Neuronal stem cell (in vitro differentiated cells): Measurements from ENCODE around the gene IMPACT.

Experiments
- DNase-seq: peaks from one replicate; pipeline ENCODE4 v3.0.0-alpha.2; 2013; ENCODE audit warnings: low spot score
- H2AFZ ChIP-seq: one replicate; pipeline ENCODE4 v1.6.1; 2013; ENCODE audit warnings: mild to moderate bottlenecking, low read length, inconsistent platforms
- H2AK5ac ChIP-seq: 2 replicates; pipeline ENCODE4 v1.6.1; 2013; ENCODE audit warnings: low read depth, mild to moderate bottlenecking, inconsistent platforms, low read length, moderate library complexity, mixed read lengths
- H2BK120ac ChIP-seq: 2 replicates; pipeline ENCODE4 v1.6.1; 2013; ENCODE audit warnings: low read depth, mild to moderate bottlenecking, inconsistent platforms, low read length, moderate library complexity, mixed read lengths
- H2BK12ac ChIP-seq: one replicate; pipeline ENCODE4 v1.6.1; 2013; ENCODE audit warnings: low read length, inconsistent platforms
- H2BK15ac ChIP-seq: 2 replicates; pipeline ENCODE4 v1.6.1; 2013; ENCODE audit warnings: mild to moderate bottlenecking, low read length, inconsistent platforms, mixed read lengths
- H2BK5ac ChIP-seq: one replicate; pipeline ENCODE4 v1.6.1; 2013; ENCODE audit warnings: inconsistent platforms, mild to moderate bottlenecking, low read length, moderate library complexity
- H3K14ac ChIP-seq: one replicate; pipeline ENCODE4 v1.6.1; 2013; ENCODE audit warnings: low read length, inconsistent platforms
- H3K18ac ChIP-seq: 2 replicates; pipeline ENCODE4 v1.6.1; 2013; ENCODE audit warnings: low read length, inconsistent platforms
- H3K23ac ChIP-seq: 2 replicates; pipeline ENCODE4 v1.6.1; 2013; ENCODE audit warnings: low read depth, mild to moderate bottlenecking, mixed read lengths, low read length, inconsistent platforms; ENCODE audit not compliant: poor library complexity
- H3K27ac ChIP-seq: replicated peaks from 3 replicates; pipeline ENCODE4 v1.5.1; 2013; ENCODE audit warnings: low read length, inconsistent platforms
- H3K27me3 ChIP-seq, 3 experiments: 2 replicates each; pipeline ENCODE4 v1.6.1; 2013; ENCODE audit warnings: low read length in 3 of 3, mild to moderate bottlenecking in 2 of 3, inconsistent platforms in 1 of 3, low read depth in 1 of 3, mixed read lengths in 1 of 3, moderate library complexity in 1 of 3; ENCODE audit not compliant: control insufficient read depth in 3 of 3, insufficient read depth in 3 of 3
- H3K36me3 ChIP-seq, 2 donors: replicated peaks in 1 of 2; 2 replicates each; pipeline ENCODE4 v1.6.1; 2013; ENCODE audit warnings: low read length in 2 of 2; ENCODE audit not compliant: control insufficient read depth in 2 of 2, insufficient read depth in 2 of 2
- H3K4ac ChIP-seq: 2 replicates; pipeline ENCODE4 v1.6.1; 2013; ENCODE audit warnings: inconsistent platforms, mild to moderate bottlenecking, low read length, moderate library complexity
- H3K4me1 ChIP-seq, 2 donors: 1 replicate in 1 of 2; 2 replicates in 1 of 2; pipeline ENCODE4 v1.6.1; 2013; ENCODE audit warnings: low read length in 2 of 2, low read depth in 1 of 2; ENCODE audit not compliant: control insufficient read depth in 2 of 2, insufficient read depth in 1 of 2
- H3K4me2 ChIP-seq: one replicate; pipeline ENCODE4 v1.6.1; 2013; ENCODE audit warnings: mild to moderate bottlenecking, low read length, inconsistent platforms; ENCODE audit not compliant: insufficient read depth, poor library complexity, severe bottlenecking
- H3K4me3 ChIP-seq, 2 donors: 2 replicates each; pipeline ENCODE4 v1.5.1; 2013; ENCODE audit warnings: low read length in 2 of 2, mild to moderate bottlenecking in 2 of 2, inconsistent platforms in 1 of 2, moderate library complexity in 1 of 2
- H3K79me1 ChIP-seq: one replicate; pipeline ENCODE4 v1.6.1; 2013; ENCODE audit warnings: low read depth, mild to moderate bottlenecking, inconsistent platforms, low read length, moderate library complexity
- H3K9ac ChIP-seq: one replicate; pipeline ENCODE4 v1.6.1; 2013; ENCODE audit warnings: mild to moderate bottlenecking, low read depth, low read length, inconsistent platforms; ENCODE audit not compliant: poor library complexity
- H3K9me3 ChIP-seq, 2 donors: replicated peaks in 1 of 2; 2 replicates each; pipeline versions ENCODE3 to v1.6.1; 2013; ENCODE audit warnings: low read length in 2 of 2, mild to moderate bottlenecking in 2 of 2, inconsistent platforms in 1 of 2, low read depth in 1 of 2, mixed read lengths in 1 of 2, moderate library complexity in 1 of 2; ENCODE audit not compliant: control insufficient read depth in 2 of 2, insufficient read depth in 1 of 2
- H4K8ac ChIP-seq: one replicate; pipeline ENCODE4 v1.6.1; 2013; ENCODE audit warnings: low read depth, mild to moderate bottlenecking, inconsistent platforms, low read length, moderate library complexity
- H4K91ac ChIP-seq: one replicate; pipeline ENCODE4 v1.6.1; 2013; ENCODE audit warnings: low read length, low read depth, mild to moderate bottlenecking, inconsistent platforms; ENCODE audit not compliant: poor library complexity
- WGBS, 2 donors: extraction: QIAGEN DNeasy Blood & Tissue Kit; methylation state at CpG; one replicate each; pipeline ENCODE4 v1.1.7; 2013; ENCODE audit warnings: missing lambda C conversion rate in 2 of 2, mixed read lengths in 1 of 2; ENCODE audit not compliant: insufficient read length in 2 of 2, insufficient replicate concordance in 1 of 2; ENCODE audit errors: extremely low coverage in 2 of 2; 5-methylcytosine and 5-hydroxymethylcytosine counted together

IMPACT gene

DNA sequence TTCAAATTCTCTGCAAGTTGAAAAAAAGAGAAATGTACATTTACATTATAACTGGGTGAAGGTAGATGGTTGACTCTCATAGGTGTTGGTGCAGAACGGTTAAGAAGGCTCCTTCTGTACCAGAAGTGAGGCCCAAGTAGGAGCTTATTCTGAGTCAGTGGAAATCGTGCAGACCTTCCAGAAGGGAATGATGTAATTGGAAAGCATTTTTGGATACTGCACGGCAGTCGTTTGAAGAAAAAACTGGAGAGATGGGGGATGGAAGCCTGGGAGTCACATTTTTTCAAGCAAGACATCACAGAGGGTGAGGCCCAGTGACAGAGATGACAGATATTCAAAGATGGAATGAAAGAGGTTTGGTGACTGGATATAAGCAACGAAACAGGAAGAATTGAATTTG lies 73.3 kb downstream of the IMPACT start:
- WGBS, 2 donors: no CpG with 5 or more reads among the region's 5 CpGs
- Histone ChIP-seq H3K9me3 (no peaks in the 10 kb centered on the region), H3K4ac (no peak overlapping the region), H3K14ac (no peak overlapping the region), H2BK12ac (no peak overlapping the region), H3K4me1 (peaks cover 8% of the 10 kb centered on the region in 2 donors), H3K9ac (no peak overlapping the region), H2AK5ac (no peak overlapping the region), H2AFZ (no peak overlapping the region), H3K27me3 (peaks cover 0 to 3% (median 0%) of the 10 kb centered on the region in 3 experiments), H2BK15ac (no peak overlapping the region), H2BK120ac (no peak overlapping the region), H3K27ac (no peak overlapping the region), H3K4me2 (no peak overlapping the region), H3K23ac (no peak overlapping the region), H4K91ac (no peak overlapping the region), H2BK5ac (no peak overlapping the region), H3K79me1 (no peaks in the 10 kb centered on the region), H3K36me3 (no peaks in the 10 kb centered on the region), H4K8ac (no peak overlapping the region), H3K4me3 (no peak overlapping the region), H3K18ac (no peak overlapping the region)
- DNase-seq: no peak

GRCh38 chr18:24500217-24500616 lies 73.7 kb downstream of the IMPACT start:
- Histone ChIP-seq H3K4me2 (no peak overlapping the region), H3K4me1 (peaks cover 8% of the 10 kb centered on the region in 2 donors), H2AK5ac (no peak overlapping the region), H3K27ac (no peak overlapping the region), H3K23ac (no peak overlapping the region), H4K8ac (no peak overlapping the region), H3K4me3 (no peak overlapping the region), H4K91ac (no peak overlapping the region), H3K27me3 (peaks cover 0 to 3% (median 0%) of the 10 kb centered on the region in 3 experiments), H3K79me1 (no peaks in the 10 kb centered on the region), H2BK120ac (no peak overlapping the region), H3K18ac (no peak overlapping the region), H3K9ac (no peak overlapping the region), H2AFZ (no peak overlapping the region), H3K36me3 (no peaks in the 10 kb centered on the region), H3K4ac (no peak overlapping the region), H2BK12ac (no peak overlapping the region), H2BK15ac (no peak overlapping the region), H3K9me3 (no peaks in the 10 kb centered on the region), H2BK5ac (no peak overlapping the region), H3K14ac (no peak overlapping the region)
- no CpG with 5 or more reads among the region's 2 CpGs for WGBS, 2 donors
- DNase-seq: no peak

DNA sequence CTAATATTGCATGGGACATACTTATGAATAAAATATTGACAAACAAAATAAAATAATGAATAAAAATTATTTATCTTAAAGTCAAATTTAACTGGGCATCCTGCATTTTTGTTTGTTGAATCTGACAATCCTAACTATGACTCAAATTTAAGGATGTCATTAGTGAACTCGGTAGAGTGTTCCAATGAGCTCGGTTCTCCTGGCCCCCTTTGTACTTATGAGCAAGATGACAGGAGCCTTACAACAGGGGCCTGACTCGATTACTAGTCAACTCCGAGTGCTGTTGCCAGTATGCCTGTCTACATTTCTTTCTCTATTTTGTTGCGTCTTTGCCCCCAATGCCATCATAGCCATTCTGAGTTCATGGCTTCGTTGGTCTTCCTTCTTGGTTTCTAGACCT lies 74.3 kb downstream of the IMPACT start:
- Histone ChIP-seq H3K79me1 (no peaks in the 10 kb centered on the region), H2BK12ac (no peak overlapping the region), H3K4me1 (peaks cover 8% of the 10 kb centered on the region in 2 donors), H3K9me3 (no peaks in the 10 kb centered on the region), H3K27ac (no peak overlapping the region), H3K23ac (no peak overlapping the region), H2AK5ac (no peak overlapping the region), H3K4ac (no peak overlapping the region), H2AFZ (no peak overlapping the region), H3K9ac (no peak overlapping the region), H3K4me2 (no peak overlapping the region), H3K4me3 (no peak overlapping the region), H2BK5ac (no peak overlapping the region), H3K14ac (no peak overlapping the region), H3K36me3 (no peaks in the 10 kb centered on the region), H4K91ac (no peak overlapping the region), H4K8ac (no peak overlapping the region), H3K18ac (no peak overlapping the region), H2BK15ac (no peak overlapping the region), H2BK120ac (no peak overlapping the region), H3K27me3 (peaks cover 0 to 3% (median 0%) of the 10 kb centered on the region in 3 experiments)
- no peak for DNase-seq
- no CpG with 5 or more reads among the region's 6 CpGs for WGBS, 2 donors

GRCh38 chr18:24502667-24503523 lies 76.4 kb downstream of the IMPACT start:
- Histone ChIP-seq H4K8ac (no peak overlapping the region), H3K4ac (no peak overlapping the region), H3K4me1 (peaks cover 5 to 8% of the 10 kb centered on the region in 2 donors), H2BK120ac (no peak overlapping the region), H3K23ac (no peak overlapping the region), H3K18ac (no peak overlapping the region), H3K4me2 (no peak overlapping the region), H3K9me3 (no peaks in the 10 kb centered on the region), H3K79me1 (no peaks in the 10 kb centered on the region), H3K9ac (no peak overlapping the region), H2AFZ (peak overlapping the region; percentile 25), H2AK5ac (no peak overlapping the region), H2BK15ac (no peak overlapping the region), H3K27me3 (peaks cover 0 to 3% (median 0%) of the 10 kb centered on the region in 3 experiments), H3K27ac (no peak overlapping the region), H2BK5ac (no peak overlapping the region), H3K14ac (no peak overlapping the region), H3K36me3 (no peaks in the 10 kb centered on the region), H4K91ac (no peak overlapping the region), H3K4me3 (no peak overlapping the region), H2BK12ac (no peak overlapping the region)
- no peak for DNase-seq
- WGBS, 2 donors: no CpG with 5 or more reads among the region's 7 CpGs
